B cell (primary cell): Measurements from ENCODE around the gene VSIG2. TPM values are rescaled to one million over a fixed set of nuclear protein-coding genes. Genes with fewer than 3 reads are reported as not detected.
A peak's percentile ranks its signal among the peaks of the same experiment; 100 is the strongest.

Experiments
- ATAC-seq: fragments of 200-7000 bp; cut with Tn5 transposase; one replicate; pipeline ENCODE4 v1.10.0; 2021; ENCODE audit warnings: low read depth, mild to moderate bottlenecking, moderate number of reproducible peaks, moderate library complexity
- CTCF ChIA-PET: fragments of 350-600 bp; sonication (Branson Sonifier 250); formaldehyde crosslinking; loops from one replicate; lab custom pipeline; 2021; ENCODE audit warnings: antibody characterized with exemption, inconsistent platforms; lab: Charles Lee
- POLR2A ChIA-PET: fragments of 350-600 bp; sonication (Branson Sonifier 250); formaldehyde crosslinking; loops from one replicate; lab custom pipeline; 2021; ENCODE audit warnings: antibody characterized with exemption; lab: Charles Lee
- DNase-seq: peaks from one replicate; pipeline ENCODE4 v3.0.0; 2013
- H2AFZ ChIP-seq: 2 replicates; pipeline ENCODE4 v1.6.1; 2012; ENCODE audit warnings: mild to moderate bottlenecking, low read depth, low read length; ENCODE audit not compliant: insufficient read depth, poor library complexity, severe bottlenecking
- H3K27ac ChIP-seq, 2 donors: 1 replicate in 1 of 2; 2 replicates in 1 of 2; pipeline ENCODE4 v1.5.1; 2012 to 2013; ENCODE audit warnings: low read length in 2 of 2, mild to moderate bottlenecking in 2 of 2, moderate library complexity in 1 of 2
- H3K27me3 ChIP-seq, 4 experiments: fragments of 200-600 bp in 1 of 4; sonication (generic) in 1 of 4; replicated peaks in 1 of 4; 1 replicate in 2 of 4; 2 replicates in 2 of 4; pipeline versions ENCODE4 v1.6.1 to v1.7.0; 2013 to 2016; ENCODE audit warnings: low read length in 3 of 4, mild to moderate bottlenecking in 2 of 4, mixed read lengths in 1 of 4, moderate library complexity in 1 of 4; ENCODE audit not compliant: insufficient read depth in 4 of 4, control insufficient read depth in 3 of 4; ENCODE audit errors: control extremely low read depth in 1 of 4
- H3K36me3 ChIP-seq, 2 experiments: replicated peaks in 1 of 2; 1 replicate in 1 of 2; 2 replicates in 1 of 2; pipeline versions ENCODE4 v1.6.1 to v1.7.1; 2013; ENCODE audit warnings: low read length in 1 of 2; ENCODE audit not compliant: insufficient read depth in 2 of 2, control insufficient read depth in 1 of 2; ENCODE audit errors: control extremely low read depth in 1 of 2, extremely low read depth in 1 of 2
- H3K4me1 ChIP-seq, 2 donors: fragments of 200-600 bp in 1 of 2; sonication (generic) in 1 of 2; 1 replicate in 1 of 2; 2 replicates in 1 of 2; pipeline versions ENCODE4 v1.5.1 to v1.6.1; 2013 to 2017; ENCODE audit warnings: low read length in 2 of 2; ENCODE audit not compliant: control insufficient read depth in 2 of 2, insufficient read depth in 2 of 2
- H3K4me2 ChIP-seq: replicated peaks from 2 replicates; pipeline ENCODE3; 2012; ENCODE audit warnings: mild to moderate bottlenecking, low read depth, low read length; ENCODE audit not compliant: poor library complexity, severe bottlenecking
- H3K4me3 ChIP-seq, 5 experiments: fragments of 200-600 bp in 1 of 5; sonication (generic) in 1 of 5; 1 replicate in 3 of 5; 2 replicates in 2 of 5; pipeline versions ENCODE4 v1.5.1 to v1.7.0; 2011 to 2016; ENCODE audit warnings: low read length in 4 of 5, mild to moderate bottlenecking in 4 of 5, low read depth in 2 of 5, control low read depth in 1 of 5, moderate library complexity in 1 of 5; ENCODE audit not compliant: insufficient read depth in 1 of 5; ENCODE audit errors: control extremely low read depth in 1 of 5, extremely low read depth in 1 of 5
- H3K79me2 ChIP-seq: fragments of 200-600 bp; sonication (generic); one replicate; pipeline ENCODE4 v1.6.0; 2016; ENCODE audit warnings: low read length; ENCODE audit not compliant: control insufficient read depth, insufficient read depth
- H3K9ac ChIP-seq: fragments of 200-600 bp; sonication (generic); 2 replicates; pipeline ENCODE4 v1.6.1; 2017; ENCODE audit warnings: mild to moderate bottlenecking, low read length, moderate library complexity
- H3K9me3 ChIP-seq, 3 donors: one replicate each; pipeline versions ENCODE4 v1.6.1 to v1.7.1; 2013; ENCODE audit warnings: low read length in 2 of 3; ENCODE audit not compliant: control insufficient read depth in 2 of 3, insufficient read depth in 1 of 3; ENCODE audit errors: control extremely low read depth in 1 of 3
- H4K20me1 ChIP-seq: 2 replicates; pipeline ENCODE4 v1.6.0; 2012; ENCODE audit warnings: mild to moderate bottlenecking, low read length; ENCODE audit not compliant: insufficient read depth, control insufficient read depth, poor library complexity, severe bottlenecking
- H3K27ac Mint-ChIP-seq: one replicate; pipeline ENCODE4 v1.8.0; 2021; ENCODE audit warnings: mixed read lengths
- H3K27me3 Mint-ChIP-seq: one replicate; pipeline ENCODE4 v1.8.0; 2021; ENCODE audit warnings: mixed read lengths
- H3K4me1 Mint-ChIP-seq: one replicate; pipeline ENCODE4 v1.8.0; 2021; ENCODE audit warnings: mixed read lengths
- H3K4me3 Mint-ChIP-seq: one replicate; pipeline ENCODE4 v1.8.0; 2021; ENCODE audit warnings: mixed read lengths
- H3K9me3 Mint-ChIP-seq: one replicate; pipeline ENCODE4 v1.8.0; 2022; ENCODE audit warnings: mixed read lengths; ENCODE audit not compliant: insufficient read depth
- CTCF ChIP-seq: fragments of 200-600 bp; IDR thresholded peaks from one replicate; pipeline ENCODE4 v1.8.0; 2022; ENCODE audit warnings: antibody characterized with exemption, mild to moderate bottlenecking
- EZH2 ChIP-seq: IDR thresholded peaks from 2 replicates; pipeline ENCODE4 v1.6.1; 2012; ENCODE audit warnings: borderline replicate concordance, low read depth, mild to moderate bottlenecking, moderate library complexity, low read length; ENCODE audit not compliant: insufficient read depth, poor library complexity, severe bottlenecking
- WGBS: methylation state at CpG from one replicate; pipeline ENCODE4 v1.1.5; 2013; ENCODE audit warnings: missing lambda C conversion rate; ENCODE audit not compliant: insufficient coverage; 5-methylcytosine and 5-hydroxymethylcytosine counted together
- intact Hi-C: fragments of 100-400 bp; cut with micrococcal nuclease; formaldehyde crosslinking; loops from one replicate; pipeline ENCODE4 v1.10.0; 2022
- polyA plus RNA-seq: library from polyadenylated mRNA; depleted of rRNA; stranded (reverse); fragments of >200 nt; gene quantifications from 2 replicates; pipeline ENCODE4 v1.2.3, GENCODE V29; 2012
- total RNA-seq, 2 donors: library from RNA; stranded (reverse); fragments of 120-200 nt in 1 of 2; gene quantifications; 1 replicate in 1 of 2; 2 replicates in 1 of 2; pipeline versions ENCODE4 v1.2.3 to v1.2.4, GENCODE V29; 2013 to 2022

The VSIG2 gene
- total and polyA plus RNA-seq, 2 donors (not counting 1 experiment from before 2014, with no cell fraction given), result not detected

DNA sequence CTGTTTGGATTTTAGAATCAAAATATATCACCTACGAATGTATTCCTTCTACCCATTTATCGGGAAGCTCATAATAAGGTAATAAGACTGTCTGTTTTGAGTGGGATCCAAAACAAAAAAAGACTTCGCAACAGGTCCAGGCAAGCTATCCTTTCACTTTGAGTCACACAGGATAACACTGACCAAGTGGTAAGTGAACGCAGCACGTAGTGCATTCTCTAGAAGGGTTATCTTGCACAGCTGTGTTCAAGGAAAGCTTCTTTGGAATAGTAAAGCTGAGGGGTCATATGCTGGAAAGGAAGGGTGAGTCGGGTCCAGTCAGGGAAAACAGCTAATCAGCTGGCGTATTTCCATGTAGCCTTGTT, 34.7 kb downstream of the VSIG2 start:
- Histone ChIP-seq H3K36me3 (no peaks in the 10 kb centered on the region), H3K9ac (no peak overlapping the region), H3K4me1 (peaks cover 20 to 29% of the 10 kb centered on the region in 2 donors), H3K27me3 (peaks cover 0 to 58% (median 35%) of the 10 kb centered on the region in 4 experiments), H3K79me2 (no peaks in the 10 kb centered on the region), H4K20me1 (no peaks in the 10 kb centered on the region), H3K4me2 (peak overlapping the region; percentile 69), H2AFZ (no peak overlapping the region), H3K9me3 (no peaks in the 10 kb centered on the region), H3K27ac (no peak overlapping the region), H3K4me3 (peak overlapping the region in 1 of 5 experiments; percentile 48)
- no peak for TF ChIP-seq EZH2
- TF ChIP-seq CTCF, result no peak
- 41% methylated on average over 4 of the region's 7 CpGs for WGBS
- H3K9me3 Mint-ChIP-seq, result no peaks in the 10 kb centered on the region
- H3K4me3 Mint-ChIP-seq, result peak overlapping the region; percentile 82
- H3K27me3 Mint-ChIP-seq, result peaks cover 77% of the 10 kb centered on the region
- POLR2A ChIA-PET, result no interaction called here
- intact Hi-C loops, result no loop called here
- no peak overlapping the region for H3K27ac Mint-ChIP-seq
- H3K4me1 Mint-ChIP-seq, result peaks cover 30% of the 10 kb centered on the region
- DNase-seq, result no peak
- no peak for ATAC-seq
- CTCF ChIA-PET, result interaction anchor here (0.8 to 1.4 kb wide), 3 partner anchors 31 to 48 kb away, joined by 3 to 4 read pairs (median 3); no protein-coding TSS in a partner anchor

GRCh38 chr11:124716591-124716990, 35.5 kb downstream of the VSIG2 start:
- Mint-ChIP-seq H3K9me3 (no peaks in the 10 kb centered on the region), H3K4me3 (no peak overlapping the region), H3K27ac (no peak overlapping the region), H3K27me3 (peaks cover 71% of the 10 kb centered on the region), H3K4me1 (peaks cover 22% of the 10 kb centered on the region)
- H3K4me2 ChIP-seq, result no peak overlapping the region
- intact Hi-C loops, result no loop called here
- H3K36me3 ChIP-seq, result no peaks in the 10 kb centered on the region
- ATAC-seq (no peak), DNase-seq (no peak)
- no peaks in the 10 kb centered on the region for H3K79me2 ChIP-seq
- H3K4me3 ChIP-seq, result no peak overlapping the region
- no peak overlapping the region for H2AFZ ChIP-seq
- POLR2A ChIA-PET, result no interaction called here
- TF ChIP-seq EZH2, result no peak
- WGBS, result no CpG with 5 or more reads among the region's 3 CpGs
- H3K9me3 ChIP-seq, result no peaks in the 10 kb centered on the region
- CTCF ChIA-PET, result interaction anchor here (1.4 kb wide), 1 partner anchor 47 kb away, joined by 4 read pairs; no protein-coding TSS in a partner anchor
- peaks cover 0 to 52% (median 35%) of the 10 kb centered on the region in 4 experiments for H3K27me3 ChIP-seq
- H4K20me1 ChIP-seq, result no peaks in the 10 kb centered on the region
- peaks cover 13 to 20% of the 10 kb centered on the region in 2 donors for H3K4me1 ChIP-seq
- H3K27ac ChIP-seq, result no peak overlapping the region
- H3K9ac ChIP-seq, result no peak overlapping the region
